NCI-H345 treated with DMSO at 0.1 percent for 48 hours (cell line): Measurements from ENCODE around the gene TUBD1.

Experiments used
- DNase-seq: peaks from one replicate; lab custom pipeline; 2025; ENCODE audit not compliant: unreplicated experiment; lab: John Stamatoyannopoulos, UW

Gene TUBD1

GRCh38 chr17:59826706-59827453 lies 65.9 kb downstream of the TUBD1 start:
- no peak for DNase-seq

GRCh38 chr17:59825533-59826322 lies 67.0 kb downstream of the TUBD1 start:
- no peak for DNase-seq

GRCh38 chr17:59815965-59816364 lies 76.8 kb downstream of the TUBD1 start:
- no peak for DNase-seq

- no peak for DNase-seq
Observed at GRCh38 chr17:59814685-59815084, 78.1 kb downstream of the TUBD1 start.

- DNase-seq, result no peak
Observed at GRCh38 chr17:59814276-59814675, 78.5 kb downstream of the TUBD1 start.

GRCh38 chr17:59812139-59812538 lies 80.6 kb downstream of the TUBD1 start:
- no peak for DNase-seq

GRCh38 chr17:59811209-59811608 lies 81.5 kb downstream of the TUBD1 start:
- no peak for DNase-seq

- no peak for DNase-seq
Observed at GRCh38 chr17:59810894-59811153, 81.9 kb downstream of the TUBD1 start.
